Measurements from ENCODE around the gene PRKCH. TPM values are rescaled to one million over a fixed set of nuclear protein-coding genes. Genes with fewer than 3 reads are reported as not detected.

Gene PRKCH
- total RNA-seq, 1 experiment from 2014 or later = 5.2 TPM

GRCh38 chr14:61545726-61546455, 224.5 kb downstream of the PRKCH start:
- no peaks in the 10 kb centered on the region for H3K27me3 Mint-ChIP-seq (ENCODE audit: low read depth)
- H3K27me3 ChIP-seq (ENCODE audit: insufficient read depth, low read length) = no peaks in the 10 kb centered on the region
- no peaks in the 10 kb centered on the region for H3K23me2 ChIP-seq (ENCODE audit: insufficient read length, low read depth, low read length, poor library complexity, severe bottlenecking)
- H3K4me1 ChIP-seq (ENCODE audit: insufficient read depth, low read length) = no peaks in the 10 kb centered on the region
- H3K79me2 ChIP-seq (ENCODE audit: insufficient read depth, low read length) = no peaks in the 10 kb centered on the region
- H3K14ac ChIP-seq (ENCODE audit: insufficient read depth, low read length) = no peak overlapping the region
- no peak overlapping the region for H3K23ac ChIP-seq (ENCODE audit: insufficient read length, low read depth, low read length)
- H2BK20ac ChIP-seq (ENCODE audit: low read depth, low read length, poor library complexity, severe bottlenecking) = no peak overlapping the region
- no peak overlapping the region for H2BK5ac ChIP-seq (ENCODE audit: insufficient read length, low read length)
- H3K56ac ChIP-seq (ENCODE audit: insufficient read length, low read depth, low read length) = no peak overlapping the region
- no peak overlapping the region for H4K8ac ChIP-seq (replicated peaks; ENCODE audit: insufficient read length, low read depth, low read length)
- no peaks in the 10 kb centered on the region for H3K79me1 ChIP-seq (ENCODE audit: insufficient read depth, low read depth, low read length, poor library complexity, severe bottlenecking)
- H4K5ac ChIP-seq (ENCODE audit: insufficient read length, low read depth, low read length) = no peak overlapping the region
- H2BK12ac ChIP-seq (ENCODE audit: insufficient read length, low read depth, low read length) = no peak overlapping the region
- no peak overlapping the region for H2AFZ ChIP-seq (ENCODE audit: low read length)
- no peak overlapping the region for H3K4me3 Mint-ChIP-seq
- DNase-seq = no peak
- H3K9me3 Mint-ChIP-seq = no peaks in the 10 kb centered on the region
- H2AK5ac ChIP-seq (ENCODE audit: insufficient read length, low read length) = no peak overlapping the region
- no peaks in the 10 kb centered on the region; a peak in 1 of 7 replicates for H3K36me3 Mint-ChIP-seq (ENCODE audit: insufficient read depth in 1 of 3, low read depth in 3 of 3)
- no peak overlapping the region for H4K91ac ChIP-seq (ENCODE audit: insufficient read length, low read depth, low read length)
- TF ChIP-seq CTCF (conservative IDR thresholded peaks at IDR 0.05) = no peak
- no peaks in the 10 kb centered on the region for H3K9me3 ChIP-seq (ENCODE audit: control insufficient read depth, low read depth, low read length)
- no peak overlapping the region for H3K27ac ChIP-seq (ENCODE audit: insufficient read length, low read depth, low read length)
- H3T11ph ChIP-seq (ENCODE audit: low read length) = no peak overlapping the region
- no peaks in the 10 kb centered on the region for H4K20me1 ChIP-seq (ENCODE audit: control insufficient read depth, insufficient read depth, insufficient read length)
- H3K27ac Mint-ChIP-seq = peak overlapping the region in 1 of 3 experiments; percentile 25; a peak in 1 of 7 replicates
- no peak overlapping the region for H3K18ac ChIP-seq (ENCODE audit: insufficient read length, low read depth, low read length)
- no peak overlapping the region for H3K4ac ChIP-seq (ENCODE audit: low read depth, low read length)
- H3K4me1 Mint-ChIP-seq = peaks cover 9 to 15% of the 10 kb centered on the region in 2 experiments; a peak in 3 of 4 replicates
- no peak overlapping the region for H3K4me2 ChIP-seq (ENCODE audit: insufficient read depth, insufficient read length, low read length)
- no peak overlapping the region for H2BK15ac ChIP-seq (ENCODE audit: low read depth, low read length)
- no peak overlapping the region for H2BK120ac ChIP-seq (ENCODE audit: low read depth, low read length, poor library complexity, severe bottlenecking)
- no peak overlapping the region for H3K9ac ChIP-seq (ENCODE audit: extremely low read depth, insufficient read length, low read length)
- no CpG with 5 or more reads among the region's 7 CpGs for WGBS (ENCODE audit: extremely low coverage, insufficient read length, low lambda C conversion rate)
